Subcutaneous abdominal adipose tissue (tissue), 5 donors: ENCODE measurements around the gene AIG1.

Source experiments
- H3K27ac ChIP-seq: one replicate; pipeline ENCODE4 v1.7.0; 2013; ENCODE audit warnings: low read depth, mild to moderate bottlenecking, inconsistent platforms, low read length, moderate library complexity
- H3K27me3 ChIP-seq, 5 donors: one replicate each; pipeline ENCODE4 v1.7.0; 2013; ENCODE audit warnings: low read length in 5 of 5, inconsistent platforms in 1 of 5; ENCODE audit not compliant: control insufficient read depth in 5 of 5, insufficient read depth in 4 of 5
- H3K36me3 ChIP-seq, 5 donors: one replicate each; pipeline ENCODE4 v1.7.0; 2013; ENCODE audit warnings: low read length in 5 of 5; ENCODE audit not compliant: control insufficient read depth in 5 of 5, insufficient read depth in 5 of 5
- H3K4me1 ChIP-seq, 5 donors: one replicate each; pipeline ENCODE4 v1.7.0; 2013; ENCODE audit warnings: low read length in 5 of 5, mild to moderate bottlenecking in 3 of 5, moderate library complexity in 1 of 5; ENCODE audit not compliant: control insufficient read depth in 5 of 5, insufficient read depth in 5 of 5
- H3K4me3 ChIP-seq, 5 donors: one replicate each; pipeline ENCODE4 v1.7.0; 2013; ENCODE audit warnings: low read length in 5 of 5, low read depth in 1 of 5
- H3K9ac ChIP-seq, 5 donors: one replicate each; pipeline ENCODE4 v1.7.0; 2013; ENCODE audit warnings: low read length in 5 of 5, mild to moderate bottlenecking in 4 of 5, moderate library complexity in 3 of 5
- H3K9me3 ChIP-seq, 5 donors: one replicate each; pipeline ENCODE4 v1.7.0; 2013; ENCODE audit warnings: low read length in 5 of 5; ENCODE audit not compliant: control insufficient read depth in 5 of 5
- donor health status: healthy.
- donor health status: healthy.
- donor health status: healthy.
- donor health status: healthy.
- donor health status: healthy.

AIG1 gene

GRCh38 chr6:143107911-143108761 is 47.4 kb downstream of the AIG1 start:
- H3K36me3 ChIP-seq: no peaks in the 10 kb centered on the region
- peak overlapping the region in 3 of 5 donors; percentile 1 to 80 (median 66) for H3K9ac ChIP-seq
- no peaks in the 10 kb centered on the region for H3K9me3 ChIP-seq
- no peaks in the 10 kb centered on the region for H3K27me3 ChIP-seq
- H3K4me3 ChIP-seq: peak overlapping the region in 1 of 5 donors; percentile 1
- peaks cover 0 to 22% (median 6%) of the 10 kb centered on the region in 5 donors for H3K4me1 ChIP-seq
- H3K27ac ChIP-seq: peak overlapping the region; percentile 88

DNA sequence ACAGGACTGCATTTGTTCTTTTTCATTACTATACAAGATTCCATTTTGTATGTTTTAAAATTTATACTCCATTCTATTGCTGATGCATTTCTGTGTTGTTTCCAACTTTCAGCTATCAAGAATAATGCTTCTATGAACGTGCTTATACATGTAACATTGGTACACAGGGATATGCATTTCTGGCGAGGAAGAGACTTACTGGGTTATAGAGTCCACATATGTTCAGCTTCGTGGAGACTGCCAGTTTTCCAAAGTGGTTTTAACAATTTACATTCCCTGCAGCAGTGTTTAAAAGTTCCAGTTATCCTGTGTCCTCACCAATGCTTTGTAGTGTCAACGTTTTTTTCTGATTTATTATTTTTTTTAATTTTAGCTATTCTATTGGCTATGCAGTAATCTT is 48.5 kb downstream of the AIG1 start:
- Histone ChIP-seq H3K9me3 (no peaks in the 10 kb centered on the region), H3K27ac (peak overlapping the region; percentile 88), H3K27me3 (no peaks in the 10 kb centered on the region), H3K4me3 (no peak overlapping the region), H3K9ac (peak overlapping the region in 1 of 5 donors; percentile 80), H3K36me3 (no peaks in the 10 kb centered on the region), H3K4me1 (peaks cover 0 to 23% (median 10%) of the 10 kb centered on the region in 5 donors)

- no peaks in the 10 kb centered on the region for H3K9me3 ChIP-seq
- no peaks in the 10 kb centered on the region for H3K27me3 ChIP-seq
- no peak overlapping the region for H3K9ac ChIP-seq
- peaks cover 0 to 25% (median 11%) of the 10 kb centered on the region in 5 donors for H3K4me1 ChIP-seq
- no peak overlapping the region for H3K4me3 ChIP-seq
- H3K36me3 ChIP-seq: no peaks in the 10 kb centered on the region
- no peak overlapping the region for H3K27ac ChIP-seq
These were observed 49.9 kb downstream of the AIG1 start for GRCh38 chr6:143110572-143110971.

- H3K9me3 ChIP-seq: no peaks in the 10 kb centered on the region
- H3K4me3 ChIP-seq: no peak overlapping the region
- peaks cover 0 to 25% (median 11%) of the 10 kb centered on the region in 5 donors for H3K4me1 ChIP-seq
- H3K27me3 ChIP-seq: no peaks in the 10 kb centered on the region
- H3K36me3 ChIP-seq: no peaks in the 10 kb centered on the region
- no peak overlapping the region for H3K9ac ChIP-seq
- H3K27ac ChIP-seq: no peak overlapping the region
These were observed 50.3 kb downstream of the AIG1 start for GRCh38 chr6:143110996-143111395.

DNA sequence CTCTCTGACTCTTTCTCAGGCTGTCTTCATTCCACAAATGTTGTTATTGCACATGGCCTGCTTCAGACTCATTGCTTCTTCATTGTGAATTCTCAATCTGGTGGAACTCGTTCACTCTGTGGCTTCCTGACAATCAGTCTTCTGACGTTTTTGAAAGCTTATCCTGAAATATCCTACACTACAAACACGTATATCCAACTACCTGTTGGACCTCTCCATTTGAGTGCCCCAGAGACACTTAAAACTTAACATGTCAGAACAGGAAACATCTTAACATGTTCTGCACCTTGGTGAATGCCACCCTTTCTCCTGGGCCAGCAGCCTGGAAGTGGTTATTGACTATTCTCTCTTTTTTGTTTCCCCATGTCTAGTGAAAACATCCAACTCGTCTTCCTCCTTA is 50.8 kb downstream of the AIG1 start:
- no peak overlapping the region for H3K27ac ChIP-seq

GRCh38 chr6:143112084-143112768 is 51.5 kb downstream of the AIG1 start:
- no peaks in the 10 kb centered on the region for H3K9me3 ChIP-seq
- H3K27me3 ChIP-seq: no peaks in the 10 kb centered on the region
- H3K27ac ChIP-seq: no peak overlapping the region
- no peak overlapping the region for H3K9ac ChIP-seq
- H3K36me3 ChIP-seq: no peaks in the 10 kb centered on the region
- H3K4me1 ChIP-seq: peaks cover 0 to 19% (median 11%) of the 10 kb centered on the region in 5 donors
- no peak overlapping the region for H3K4me3 ChIP-seq

More for the DNA sequence above, 50.8 kb downstream of the AIG1 start:
- Histone ChIP-seq H3K9ac (no peak overlapping the region), H3K4me1 (peaks cover 0 to 25% (median 11%) of the 10 kb centered on the region in 5 donors), H3K36me3 (no peaks in the 10 kb centered on the region), H3K4me3 (no peak overlapping the region), H3K27me3 (no peaks in the 10 kb centered on the region), H3K9me3 (no peaks in the 10 kb centered on the region)

DNA sequence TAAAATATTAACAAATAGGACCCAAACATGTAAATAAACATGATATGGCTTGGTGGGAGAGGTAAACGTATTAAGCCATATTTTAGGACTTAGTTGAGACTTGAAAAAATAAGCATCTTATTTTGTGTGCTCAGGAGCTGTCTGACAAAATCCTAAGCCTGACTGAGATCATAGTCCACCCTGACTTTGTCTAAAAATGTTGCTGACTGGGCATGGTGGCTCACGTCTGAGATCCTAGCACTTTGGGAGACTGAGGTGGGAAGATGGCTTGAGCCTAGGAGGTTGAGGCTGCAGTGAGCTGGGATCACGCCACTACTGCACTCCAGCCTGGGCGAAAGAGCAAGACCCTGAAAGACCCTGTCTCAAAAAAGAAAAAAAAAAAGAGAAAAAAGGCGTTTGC is 52.1 kb downstream of the AIG1 start:
- Histone ChIP-seq H3K4me3 (no peak overlapping the region), H3K27me3 (no peaks in the 10 kb centered on the region), H3K9ac (no peak overlapping the region), H3K9me3 (no peaks in the 10 kb centered on the region), H3K4me1 (peaks cover 0 to 15% (median 10%) of the 10 kb centered on the region in 5 donors), H3K27ac (no peak overlapping the region), H3K36me3 (no peaks in the 10 kb centered on the region)

DNA sequence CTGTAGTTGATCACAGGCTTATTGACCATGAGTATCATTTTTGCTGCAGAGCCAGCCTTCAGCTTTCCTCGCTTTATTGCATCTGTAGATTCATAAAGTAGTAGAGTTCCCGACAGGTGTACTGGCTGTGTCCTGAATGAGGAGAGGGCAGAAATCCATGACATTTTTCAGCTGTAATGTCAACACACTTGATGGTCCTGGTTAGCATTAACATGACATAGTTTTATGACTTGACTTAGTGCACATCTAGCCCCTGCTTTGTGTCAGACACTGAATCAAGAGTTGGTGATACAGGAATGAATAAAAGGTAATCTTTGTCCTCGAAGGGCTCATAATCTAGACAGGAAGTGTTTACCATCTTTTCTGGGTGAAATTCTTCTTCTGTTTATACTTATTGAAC is 55.0 kb downstream of the AIG1 start:
- Histone ChIP-seq H3K9me3 (no peaks in the 10 kb centered on the region), H3K4me3 (no peak overlapping the region), H3K36me3 (no peaks in the 10 kb centered on the region), H3K4me1 (peaks cover 0 to 14% (median 0%) of the 10 kb centered on the region in 5 donors), H3K27me3 (no peaks in the 10 kb centered on the region), H3K27ac (no peak overlapping the region), H3K9ac (no peak overlapping the region)

GRCh38 chr6:143117108-143117507 is 56.4 kb downstream of the AIG1 start:
- no peak overlapping the region for H3K9ac ChIP-seq
- peaks cover 0 to 10% (median 0%) of the 10 kb centered on the region in 5 donors for H3K4me1 ChIP-seq
- no peaks in the 10 kb centered on the region for H3K27me3 ChIP-seq
- H3K9me3 ChIP-seq: peaks cover 0 to 5% (median 0%) of the 10 kb centered on the region in 5 donors
- no peak overlapping the region for H3K4me3 ChIP-seq
- no peaks in the 10 kb centered on the region for H3K36me3 ChIP-seq
- no peak overlapping the region for H3K27ac ChIP-seq

DNA sequence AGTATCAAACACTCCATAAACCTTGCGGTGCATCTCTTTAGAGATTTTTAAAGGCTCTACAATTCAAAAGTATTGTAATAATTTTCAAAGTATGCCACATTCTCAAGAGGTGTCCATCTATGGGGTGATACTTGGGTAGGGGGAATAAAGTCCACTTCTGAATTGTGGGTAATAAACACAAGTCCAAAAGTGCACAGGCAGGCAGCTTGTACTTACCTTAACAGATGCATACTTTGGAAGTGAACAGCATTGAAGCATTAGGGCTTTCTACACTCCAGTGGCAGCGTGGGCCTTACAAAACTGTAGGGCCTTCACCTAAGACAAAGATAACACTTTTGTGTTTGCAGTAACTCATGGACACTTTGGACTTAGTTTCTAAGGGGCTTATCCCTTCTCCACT is 58.6 kb downstream of the AIG1 start:
- H3K4me1 ChIP-seq: peaks cover 0 to 6% (median 0%) of the 10 kb centered on the region in 5 donors
- H3K27ac ChIP-seq: no peak overlapping the region
- H3K27me3 ChIP-seq: no peaks in the 10 kb centered on the region
- H3K9me3 ChIP-seq: peaks cover 0 to 5% (median 0%) of the 10 kb centered on the region in 5 donors
- H3K36me3 ChIP-seq: peaks cover 0 to 2% (median 1%) of the 10 kb centered on the region in 5 donors
- H3K9ac ChIP-seq: no peak overlapping the region
- no peak overlapping the region for H3K4me3 ChIP-seq
